ENCODE measurements around the gene CHRNG. TPM values are rescaled to one million over a fixed set of nuclear protein-coding genes. Genes with fewer than 3 reads are reported as not detected.

The CHRNG gene
- total RNA-seq, 4 donors from 2014 or later = not detected

GRCh38 chr2:232541961-232542714 is 2.6 kb downstream of the CHRNG start:
- TF ChIP-seq, protein P1, sequence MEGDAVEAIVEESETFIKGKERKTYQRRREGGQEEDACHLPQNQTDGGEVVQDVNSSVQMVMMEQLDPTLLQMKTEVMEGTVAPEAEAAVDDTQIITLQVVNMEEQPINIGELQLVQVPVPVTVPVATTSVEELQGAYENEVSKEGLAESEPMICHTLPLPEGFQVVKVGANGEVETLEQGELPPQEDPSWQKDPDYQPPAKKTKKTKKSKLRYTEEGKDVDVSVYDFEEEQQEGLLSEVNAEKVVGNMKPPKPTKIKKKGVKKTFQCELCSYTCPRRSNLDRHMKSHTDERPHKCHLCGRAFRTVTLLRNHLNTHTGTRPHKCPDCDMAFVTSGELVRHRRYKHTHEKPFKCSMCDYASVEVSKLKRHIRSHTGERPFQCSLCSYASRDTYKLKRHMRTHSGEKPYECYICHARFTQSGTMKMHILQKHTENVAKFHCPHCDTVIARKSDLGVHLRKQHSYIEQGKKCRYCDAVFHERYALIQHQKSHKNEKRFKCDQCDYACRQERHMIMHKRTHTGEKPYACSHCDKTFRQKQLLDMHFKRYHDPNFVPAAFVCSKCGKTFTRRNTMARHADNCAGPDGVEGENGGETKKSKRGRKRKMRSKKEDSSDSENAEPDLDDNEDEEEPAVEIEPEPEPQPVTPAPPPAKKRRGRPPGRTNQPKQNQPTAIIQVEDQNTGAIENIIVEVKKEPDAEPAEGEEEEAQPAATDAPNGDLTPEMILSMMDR (IDR thresholded peaks at IDR 0.05; ENCODE audit: low read depth) = no peak

DNA sequence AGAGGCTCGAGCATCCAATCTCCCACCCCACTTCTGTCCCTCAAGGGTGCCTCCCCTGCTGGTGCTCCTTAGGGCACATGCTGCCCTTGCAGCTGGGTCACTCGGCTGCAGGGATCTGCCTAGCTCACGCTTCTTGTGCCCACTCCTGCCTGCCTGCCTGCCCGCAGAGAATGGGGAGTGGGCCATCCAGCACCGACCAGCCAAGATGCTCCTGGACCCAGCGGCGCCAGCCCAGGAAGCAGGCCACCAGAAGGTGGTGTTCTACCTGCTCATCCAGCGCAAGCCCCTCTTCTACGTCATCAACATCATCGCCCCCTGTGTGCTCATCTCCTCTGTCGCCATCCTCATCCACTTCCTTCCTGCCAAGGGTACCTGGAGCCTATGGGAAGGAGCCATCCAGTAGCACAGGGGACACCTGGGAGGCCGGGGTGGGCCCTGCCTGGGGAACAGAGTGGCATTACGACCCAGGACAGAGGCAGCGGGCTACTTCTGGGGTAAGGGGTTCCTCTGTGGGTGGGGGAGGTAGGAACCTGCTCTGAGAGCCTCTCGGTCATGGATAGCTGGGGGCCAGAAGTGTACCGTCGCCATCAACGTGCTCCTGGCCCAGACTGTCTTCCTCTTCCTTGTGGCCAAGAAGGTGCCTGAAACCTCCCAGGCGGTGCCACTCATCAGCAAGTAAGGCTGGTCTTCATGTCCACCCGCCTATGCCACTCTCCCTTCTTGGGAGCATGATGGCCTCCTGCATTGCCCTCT is 3.4 kb downstream of the CHRNG start:
- TF ChIP-seq, protein P1 (IDR thresholded peaks at IDR 0.05; ENCODE audit: low read depth) = no peak

DNA sequence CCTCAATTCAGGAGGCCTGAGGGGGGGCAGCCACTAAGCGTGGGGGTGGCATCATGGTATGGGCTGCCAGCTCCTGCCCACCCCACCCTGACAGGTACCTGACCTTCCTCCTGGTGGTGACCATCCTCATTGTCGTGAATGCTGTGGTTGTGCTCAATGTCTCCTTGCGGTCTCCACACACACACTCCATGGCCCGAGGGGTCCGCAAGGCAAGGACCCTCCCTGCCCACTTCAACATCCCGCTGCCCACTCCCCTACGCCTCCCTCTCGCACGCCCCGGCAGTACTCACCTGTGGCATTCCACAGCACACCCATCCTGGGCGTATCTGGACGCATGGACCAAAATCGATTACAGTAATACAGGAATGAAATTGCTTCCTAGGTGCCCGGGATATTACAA is 4.0 kb downstream of the CHRNG start:
- TF ChIP-seq, protein P1 (IDR thresholded peaks at IDR 0.05; ENCODE audit: low read depth) = no peak

DNA sequence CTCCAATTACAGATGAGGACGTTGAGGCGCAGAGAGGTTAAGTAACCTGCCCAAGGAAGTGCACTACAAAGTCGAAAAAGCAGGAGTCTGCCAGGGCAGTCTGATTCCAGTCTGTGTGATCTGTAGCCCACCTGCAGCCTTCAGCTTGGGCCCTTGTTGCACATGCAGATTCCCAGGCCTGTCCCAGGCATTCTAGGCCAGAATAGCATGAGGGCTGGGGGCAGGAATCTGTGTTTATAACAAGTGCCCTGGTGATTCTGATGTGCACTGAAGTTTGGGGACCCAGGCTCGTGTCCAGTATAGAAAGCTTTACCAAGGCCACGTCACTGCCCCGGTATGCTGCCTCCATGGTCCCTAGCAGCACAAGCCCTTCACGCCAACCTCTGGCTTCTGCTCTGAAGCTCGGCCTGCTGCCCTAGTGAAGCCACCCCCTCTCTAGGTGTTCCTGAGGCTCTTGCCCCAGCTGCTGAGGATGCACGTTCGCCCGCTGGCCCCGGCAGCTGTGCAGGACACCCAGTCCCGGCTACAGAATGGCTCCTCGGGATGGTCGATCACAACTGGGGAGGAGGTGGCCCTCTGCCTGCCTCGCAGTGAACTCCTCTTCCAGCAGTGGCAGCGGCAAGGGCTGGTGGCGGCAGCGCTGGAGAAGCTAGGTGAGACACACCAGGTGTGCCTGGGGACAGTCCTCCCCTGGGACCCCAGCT is 4.6 kb downstream of the CHRNG start:
- TF ChIP-seq, protein P1 (IDR thresholded peaks at IDR 0.05; ENCODE audit: low read depth) = no peak

- TF ChIP-seq, protein P1 (IDR thresholded peaks at IDR 0.05; ENCODE audit: low read depth) = no peak
These were observed 5.2 kb downstream of the CHRNG start for GRCh38 chr2:232544674-232545073.

DNA sequence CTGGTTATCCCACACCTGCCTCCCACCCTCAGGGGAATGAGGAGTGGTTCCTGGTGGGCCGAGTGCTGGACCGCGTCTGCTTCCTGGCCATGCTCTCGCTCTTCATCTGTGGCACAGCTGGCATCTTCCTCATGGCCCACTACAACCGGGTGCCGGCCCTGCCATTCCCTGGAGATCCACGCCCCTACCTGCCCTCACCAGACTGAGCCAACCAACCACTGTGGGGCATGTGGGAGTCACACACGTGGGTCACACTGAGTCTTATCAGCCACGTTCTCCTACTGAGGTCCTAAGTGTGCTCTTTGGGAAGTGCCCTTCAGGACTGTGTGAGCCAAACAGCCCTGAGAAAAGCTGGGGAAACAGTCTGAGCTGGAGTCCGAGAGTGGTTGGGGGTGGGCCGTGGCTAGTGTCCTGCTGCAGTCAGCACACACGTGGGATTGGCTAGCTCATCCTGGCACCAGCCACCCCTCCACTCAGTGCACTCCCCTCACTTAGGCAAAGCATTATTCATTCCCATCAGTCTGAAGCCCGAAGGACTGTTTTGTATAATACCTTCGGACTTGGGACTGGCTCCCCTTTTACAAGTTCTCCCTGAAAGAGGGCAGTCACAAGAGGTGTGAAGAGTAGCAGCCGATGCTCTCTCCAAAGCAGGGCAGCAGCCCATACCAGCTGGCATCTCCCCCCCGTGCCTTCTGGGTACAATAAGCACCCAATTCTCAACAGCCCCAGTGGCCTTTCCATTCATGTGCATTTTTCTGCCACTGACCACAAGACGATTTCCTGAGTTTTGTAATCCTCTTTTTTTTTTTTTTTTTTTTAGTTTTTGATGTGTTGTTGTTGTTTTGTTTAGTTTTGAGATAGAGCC is 6.3 kb downstream of the CHRNG start:
- TF ChIP-seq, protein P1 (IDR thresholded peaks at IDR 0.05; ENCODE audit: low read depth) = no peak
